GM18870 (cell line): ENCODE measurements around the gene NIN.
"Not testable (repeated sequence)": the region's sequence is repeated elsewhere in the genome, so short reads cannot be mapped to it uniquely, and the experiment has no call there.

ENCODE experiments used
- ATAC-seq: cut with Tn5 transposase; IDR thresholded peaks from one replicate; pipeline ENCODE4 v1.9.1; 2021; ENCODE audit warnings: moderate library complexity; ENCODE audit not compliant: unreplicated experiment

The NIN gene

GRCh38 chr14:50821510-50822464, 9.2 kb downstream of the NIN start:
- no peak for ATAC-seq

GRCh38 chr14:50820786-50821509, 10.0 kb downstream of the NIN start:
- ATAC-seq: no peak

GRCh38 chr14:50819303-50819702, 11.7 kb downstream of the NIN start:
- ATAC-seq: not testable (repeated sequence)

- no peak for ATAC-seq
Observed at GRCh38 chr14:50816395-50817047, 14.4 kb downstream of the NIN start.

- not testable (repeated sequence) for ATAC-seq
Observed at GRCh38 chr14:50815526-50815925, 15.4 kb downstream of the NIN start.

GRCh38 chr14:50815058-50815457, 15.9 kb downstream of the NIN start:
- ATAC-seq: not testable (repeated sequence)

- no peak for ATAC-seq
Observed at GRCh38 chr14:50814161-50814560, 16.8 kb downstream of the NIN start.

- peak; percentile 57 for ATAC-seq
Observed at GRCh38 chr14:50813544-50813863, 17.5 kb downstream of the NIN start.

GRCh38 chr14:50812856-50813543, 18.0 kb downstream of the NIN start:
- peak; percentile 23 for ATAC-seq

GRCh38 chr14:50812180-50812579, 18.8 kb downstream of the NIN start:
- no peak for ATAC-seq

- no peak for ATAC-seq
Observed at GRCh38 chr14:50808053-50808452, 22.9 kb downstream of the NIN start.

- ATAC-seq: no peak
Observed at GRCh38 chr14:50806241-50806933, 24.6 kb downstream of the NIN start.

- ATAC-seq: no peak
Observed at GRCh38 chr14:50805396-50805795, 25.6 kb downstream of the NIN start.

- ATAC-seq: no peak
Observed at GRCh38 chr14:50804181-50804721, 26.7 kb downstream of the NIN start.

- ATAC-seq: no peak
Observed at GRCh38 chr14:50801706-50802105, 29.3 kb downstream of the NIN start.

- no peak for ATAC-seq
Observed at GRCh38 chr14:50800032-50800431, 30.9 kb downstream of the NIN start.

- ATAC-seq: peak; percentile 73
Observed at GRCh38 chr14:50798048-50798421, 32.9 kb downstream of the NIN start.

GRCh38 chr14:50797250-50798047, 33.5 kb downstream of the NIN start:
- ATAC-seq: no peak

GRCh38 chr14:50796390-50796789, 34.6 kb downstream of the NIN start:
- no peak for ATAC-seq
